Uterus (tissue), 2 donors: Measurements from ENCODE around the gene DOCK3.

Experiments used
- POLR2A ChIP-seq, 2 donors: fragments of 450-650 bp; IDR thresholded peaks; one replicate each; pipeline ENCODE4 v1.6.1; 2016; ENCODE audit warnings: antibody characterized with exemption in 2 of 2, mild to moderate bottlenecking in 1 of 2, moderate library complexity in 1 of 2
- TF ChIP-seq, protein P1 (sequence below), 4 experiments: fragments of 200-600 bp in 2 of 4; fragments of 450-650 bp in 2 of 4; sonication (generic) in 2 of 4; IDR thresholded peaks; one replicate each; pipeline ENCODE4 v1.5.1; 2016 to 2019; ENCODE audit warnings: antibody characterized with exemption in 4 of 4, mild to moderate bottlenecking in 2 of 4, moderate library complexity in 1 of 4

DNA sequence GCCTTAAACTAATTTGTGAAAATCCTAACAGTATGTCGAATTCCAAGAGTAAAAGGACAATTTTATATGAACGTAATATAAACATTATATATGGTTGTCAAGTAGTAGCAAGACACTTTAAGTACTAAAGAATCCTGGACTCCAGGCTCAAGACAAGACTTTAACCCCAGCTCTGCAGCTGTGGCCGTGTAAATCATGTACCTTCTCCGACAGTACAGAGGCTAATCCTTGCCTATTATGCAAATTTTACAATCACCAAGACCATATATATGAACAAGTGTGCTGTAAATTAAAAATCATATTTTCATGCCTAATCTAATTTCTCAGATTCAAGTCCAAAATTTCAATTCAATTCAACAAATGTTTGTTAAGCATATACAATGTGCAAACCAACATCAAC lies 752.2 kb downstream of the DOCK3 start:
- no peak for TF ChIP-seq POLR2A (IDR thresholded peaks at IDR 0.05)
- TF ChIP-seq, protein P1, sequence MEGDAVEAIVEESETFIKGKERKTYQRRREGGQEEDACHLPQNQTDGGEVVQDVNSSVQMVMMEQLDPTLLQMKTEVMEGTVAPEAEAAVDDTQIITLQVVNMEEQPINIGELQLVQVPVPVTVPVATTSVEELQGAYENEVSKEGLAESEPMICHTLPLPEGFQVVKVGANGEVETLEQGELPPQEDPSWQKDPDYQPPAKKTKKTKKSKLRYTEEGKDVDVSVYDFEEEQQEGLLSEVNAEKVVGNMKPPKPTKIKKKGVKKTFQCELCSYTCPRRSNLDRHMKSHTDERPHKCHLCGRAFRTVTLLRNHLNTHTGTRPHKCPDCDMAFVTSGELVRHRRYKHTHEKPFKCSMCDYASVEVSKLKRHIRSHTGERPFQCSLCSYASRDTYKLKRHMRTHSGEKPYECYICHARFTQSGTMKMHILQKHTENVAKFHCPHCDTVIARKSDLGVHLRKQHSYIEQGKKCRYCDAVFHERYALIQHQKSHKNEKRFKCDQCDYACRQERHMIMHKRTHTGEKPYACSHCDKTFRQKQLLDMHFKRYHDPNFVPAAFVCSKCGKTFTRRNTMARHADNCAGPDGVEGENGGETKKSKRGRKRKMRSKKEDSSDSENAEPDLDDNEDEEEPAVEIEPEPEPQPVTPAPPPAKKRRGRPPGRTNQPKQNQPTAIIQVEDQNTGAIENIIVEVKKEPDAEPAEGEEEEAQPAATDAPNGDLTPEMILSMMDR (IDR thresholded peaks at IDR 0.05): no peak
